ENCODE data around the gene SCAF8.

- TF ChIP-seq CTCF (conservative IDR thresholded peaks at IDR 0.05; ENCODE audit: low read depth, low read length): no peak
- no peak for TF ChIP-seq USF2 (IDR thresholded peaks at IDR 0.05; ENCODE audit: low read depth, low read length)
- no peak for TF ChIP-seq POLR2A (IDR thresholded peaks at IDR 0.05; ENCODE audit: low read depth, low read length)
- TF ChIP-seq SMC3 (IDR thresholded peaks at IDR 0.05; ENCODE audit: low read depth, low read length): no peak
- TF ChIP-seq RCOR1 (IDR thresholded peaks at IDR 0.05; ENCODE audit: insufficient replicate concordance, low read length): no peak
- TF ChIP-seq MAFK (IDR thresholded peaks at IDR 0.05; ENCODE audit: low read depth, low read length): no peak
- no peak for TF ChIP-seq RAD21 (IDR thresholded peaks at IDR 0.05; ENCODE audit: low read length)
- no peak for TF ChIP-seq ELK1 (IDR thresholded peaks at IDR 0.05; ENCODE audit: borderline replicate concordance, low read depth, low read length)
- TF ChIP-seq BHLHE40 (IDR thresholded peaks at IDR 0.05; ENCODE audit: low read depth, low read length): no peak
- no peak for TF ChIP-seq CEBPB (IDR thresholded peaks at IDR 0.05; ENCODE audit: low read depth, low read length)
- TF ChIP-seq FOS (IDR thresholded peaks at IDR 0.05; ENCODE audit: low read depth, low read length): no peak
- TF ChIP-seq CHD1 (IDR thresholded peaks at IDR 0.05; ENCODE audit: low read depth, low read length): no peak
- TF ChIP-seq RFX5 (IDR thresholded peaks at IDR 0.05; ENCODE audit: low read depth, low read length): no peak
These were observed 18.0 kb downstream of the SCAF8 start for GRCh38 chr6:154751011-154751800.
